Esophagus muscularis mucosa (tissue), 4 donors: ENCODE measurements around the gene AHCYL2. TPM values are rescaled to one million over a fixed set of nuclear protein-coding genes. Genes with fewer than 3 reads are reported as not detected.
A peak's percentile ranks its signal among the peaks of the same experiment; 100 is the strongest.

ENCODE experiments used
- DNase-seq: peaks from one replicate; pipeline ENCODE4 v3.0.0-alpha.2; 2017; ENCODE audit errors: extremely low spot score
- H3K27ac ChIP-seq, 4 donors: fragments of 200-600 bp; sonication (generic); replicated peaks in 1 of 4; 1 replicate in 3 of 4; 2 replicates in 1 of 4; pipeline ENCODE4 v1.5.1; 2016 to 2019; ENCODE audit warnings: mild to moderate bottlenecking in 1 of 4
- H3K27me3 ChIP-seq, 4 donors: fragments of 200-600 bp; sonication (generic); one replicate each; pipeline versions ENCODE4 v1.5.1 to v1.6.0; 2016 to 2019
- H3K36me3 ChIP-seq, 4 donors: fragments of 200-600 bp; sonication (generic); one replicate each; pipeline ENCODE4 v1.5.1; 2016 to 2019
- H3K4me1 ChIP-seq, 4 donors: fragments of 200-600 bp; sonication (generic); one replicate each; pipeline ENCODE4 v1.5.1; 2016 to 2019
- H3K4me3 ChIP-seq, 4 donors: fragments of 200-600 bp; sonication (generic); 1 replicate in 2 of 4; 2 replicates in 2 of 4; pipeline ENCODE4 v1.5.1; 2016 to 2019; ENCODE audit warnings: mild to moderate bottlenecking in 4 of 4, moderate library complexity in 1 of 4
- H3K9me3 ChIP-seq, 4 donors: fragments of 200-600 bp; sonication (generic); 1 replicate in 3 of 4; 2 replicates in 1 of 4; pipeline ENCODE4 v1.5.1; 2016 to 2019
- EP300 ChIP-seq: sonication (generic); formaldehyde crosslinking; IDR thresholded peaks from one replicate; pipeline ENCODE4 v1.6.1; 2017; ENCODE audit warnings: antibody characterized with exemption
- POLR2A ChIP-seq: fragments of 450-650 bp; IDR thresholded peaks from one replicate; pipeline ENCODE4 v1.6.1; 2017; ENCODE audit warnings: antibody characterized with exemption, moderate library complexity, mild to moderate bottlenecking, low read depth
- POLR2AphosphoS5 ChIP-seq, 2 donors: sonication (generic); formaldehyde crosslinking; IDR thresholded peaks; one replicate each; pipeline ENCODE4 v1.6.1; 2017; ENCODE audit warnings: antibody characterized with exemption in 2 of 2
- WGBS: methylation state at CpG from one replicate; pipeline ENCODE4 v1.1.5; 2018; 5-methylcytosine and 5-hydroxymethylcytosine counted together
- intact Hi-C: fragments of 100-400 bp; cut with DNase I; formaldehyde crosslinking; loops from one replicate; pipeline ENCODE4 v1.15.1; 2023
- total RNA-seq, 4 donors: library from RNA; depleted of rRNA; stranded (reverse); fragments of >200 nt; gene quantifications; one replicate each; pipeline versions ENCODE4 v1.1.0 to v1.2.1, GENCODE V29; 2016
- TF ChIP-seq, protein P1 (sequence below), 3 experiments: fragments of 200-600 bp in 2 of 3; fragments of 450-650 bp in 1 of 3; sonication (generic) in 2 of 3; IDR thresholded peaks; one replicate each; pipeline ENCODE4 v1.5.1; 2017 to 2019; ENCODE audit warnings: antibody characterized with exemption in 3 of 3, mild to moderate bottlenecking in 2 of 3, moderate library complexity in 1 of 3

AHCYL2 gene
- total RNA-seq, 4 donors from 2014 or later: 9.7 to 14.2 (median 11.9) TPM

DNA sequence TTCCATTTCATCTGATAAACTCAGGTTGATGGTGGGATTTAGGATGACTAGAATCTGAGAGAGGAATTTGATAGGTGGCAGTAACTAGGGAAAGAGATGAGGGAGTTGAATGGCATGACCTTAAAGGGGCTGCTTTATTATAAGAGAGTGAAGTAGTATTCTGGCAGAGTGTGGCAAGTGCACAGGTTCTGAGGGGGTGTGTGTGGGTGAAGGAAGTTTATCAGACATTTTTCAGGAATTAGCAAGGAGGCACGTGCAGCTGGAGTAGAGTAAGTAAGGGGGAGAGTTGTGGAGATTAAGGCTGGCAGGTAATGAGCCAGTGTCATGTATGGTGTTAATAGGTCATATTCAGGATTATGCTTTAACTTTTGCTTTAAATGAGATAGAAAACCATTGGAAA lies 40.5 kb downstream of the AHCYL2 start:
- 72% methylated on average over 1 of the region's 1 CpG for WGBS
- intact Hi-C loops: no loop called here
- no peak overlapping the region for H3K4me3 ChIP-seq
- DNase-seq: no peak
- H3K9me3 ChIP-seq: no peaks in the 10 kb centered on the region
- TF ChIP-seq POLR2AphosphoS5 (IDR thresholded peaks at IDR 0.05) (no peak), POLR2A (no peak), EP300 (no peak)
- TF ChIP-seq, protein P1, sequence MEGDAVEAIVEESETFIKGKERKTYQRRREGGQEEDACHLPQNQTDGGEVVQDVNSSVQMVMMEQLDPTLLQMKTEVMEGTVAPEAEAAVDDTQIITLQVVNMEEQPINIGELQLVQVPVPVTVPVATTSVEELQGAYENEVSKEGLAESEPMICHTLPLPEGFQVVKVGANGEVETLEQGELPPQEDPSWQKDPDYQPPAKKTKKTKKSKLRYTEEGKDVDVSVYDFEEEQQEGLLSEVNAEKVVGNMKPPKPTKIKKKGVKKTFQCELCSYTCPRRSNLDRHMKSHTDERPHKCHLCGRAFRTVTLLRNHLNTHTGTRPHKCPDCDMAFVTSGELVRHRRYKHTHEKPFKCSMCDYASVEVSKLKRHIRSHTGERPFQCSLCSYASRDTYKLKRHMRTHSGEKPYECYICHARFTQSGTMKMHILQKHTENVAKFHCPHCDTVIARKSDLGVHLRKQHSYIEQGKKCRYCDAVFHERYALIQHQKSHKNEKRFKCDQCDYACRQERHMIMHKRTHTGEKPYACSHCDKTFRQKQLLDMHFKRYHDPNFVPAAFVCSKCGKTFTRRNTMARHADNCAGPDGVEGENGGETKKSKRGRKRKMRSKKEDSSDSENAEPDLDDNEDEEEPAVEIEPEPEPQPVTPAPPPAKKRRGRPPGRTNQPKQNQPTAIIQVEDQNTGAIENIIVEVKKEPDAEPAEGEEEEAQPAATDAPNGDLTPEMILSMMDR (IDR thresholded peaks at IDR 0.05): no peak
- no peaks in the 10 kb centered on the region for H3K36me3 ChIP-seq
- H3K27ac ChIP-seq: no peak overlapping the region
- no peaks in the 10 kb centered on the region for H3K4me1 ChIP-seq
- H3K27me3 ChIP-seq: no peaks in the 10 kb centered on the region

DNA sequence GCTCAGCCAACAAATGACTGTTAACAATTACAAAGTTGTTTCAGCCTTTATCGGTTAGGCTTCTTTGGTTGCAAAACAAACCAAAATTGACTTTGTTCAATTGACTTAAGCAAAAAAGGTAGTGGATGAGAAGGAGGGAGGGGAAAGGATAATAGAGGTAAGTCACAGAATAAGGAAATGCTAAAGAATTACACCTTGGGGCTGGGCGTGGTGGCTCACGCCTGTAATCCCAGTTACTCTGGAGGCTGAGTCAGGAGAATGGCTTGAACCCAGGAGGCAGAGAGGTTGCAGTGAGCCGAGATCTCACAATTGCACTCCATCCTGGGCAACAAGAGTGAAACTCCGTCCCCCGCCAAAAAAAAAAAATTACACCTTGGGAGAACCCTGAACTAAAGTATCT lies 41.4 kb downstream of the AHCYL2 start:
- no peak for DNase-seq
- H3K27me3 ChIP-seq: no peaks in the 10 kb centered on the region
- 92% methylated on average over 6 of the region's 6 CpGs for WGBS

DNA sequence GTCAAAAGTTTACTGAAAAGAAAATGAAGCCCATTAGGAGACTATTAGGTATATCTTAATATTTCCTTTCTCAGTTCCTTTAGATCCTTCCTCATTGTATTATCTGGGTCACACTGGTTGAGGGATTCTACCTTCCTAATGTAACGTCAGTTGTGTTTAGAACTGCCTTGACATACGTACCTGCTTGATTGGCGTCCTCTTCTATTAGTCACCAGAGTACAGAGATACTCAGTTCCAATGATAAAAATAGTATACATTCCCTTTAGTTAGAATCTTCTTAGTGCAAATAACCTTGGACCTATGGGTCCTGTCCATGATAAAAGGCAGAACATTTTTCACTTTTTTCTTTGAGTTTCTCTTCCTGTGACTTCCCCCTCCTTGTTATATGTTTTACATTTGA lies 45.2 kb downstream of the AHCYL2 start:
- H3K36me3 ChIP-seq: peaks cover 0 to 7% (median 0%) of the 10 kb centered on the region in 4 donors
- no peak overlapping the region for H3K4me3 ChIP-seq
- H3K9me3 ChIP-seq: peaks cover 0 to 6% (median 0%) of the 10 kb centered on the region in 4 donors
- no peak for TF ChIP-seq EP300
- TF ChIP-seq, protein P1 (IDR thresholded peaks at IDR 0.05): no peak
- no peak for TF ChIP-seq POLR2A
- no peak for TF ChIP-seq POLR2AphosphoS5 (IDR thresholded peaks at IDR 0.05)
- no peaks in the 10 kb centered on the region for H3K4me1 ChIP-seq
- 92% methylated on average over 3 of the region's 3 CpGs for WGBS
- H3K27ac ChIP-seq: no peak overlapping the region
- no peak for DNase-seq
- H3K27me3 ChIP-seq: no peaks in the 10 kb centered on the region
- intact Hi-C loops: no loop called here

More for the DNA sequence above, 41.4 kb downstream of the AHCYL2 start:
- Histone ChIP-seq H3K36me3 (no peaks in the 10 kb centered on the region), H3K4me1 (no peaks in the 10 kb centered on the region), H3K9me3 (no peaks in the 10 kb centered on the region), H3K4me3 (no peak overlapping the region), H3K27ac (no peak overlapping the region)
- intact Hi-C loops: no loop called here
- TF ChIP-seq, protein P1 (IDR thresholded peaks at IDR 0.05): no peak
- TF ChIP-seq EP300 (no peak), POLR2A (no peak), POLR2AphosphoS5 (IDR thresholded peaks at IDR 0.05) (no peak)

DNA sequence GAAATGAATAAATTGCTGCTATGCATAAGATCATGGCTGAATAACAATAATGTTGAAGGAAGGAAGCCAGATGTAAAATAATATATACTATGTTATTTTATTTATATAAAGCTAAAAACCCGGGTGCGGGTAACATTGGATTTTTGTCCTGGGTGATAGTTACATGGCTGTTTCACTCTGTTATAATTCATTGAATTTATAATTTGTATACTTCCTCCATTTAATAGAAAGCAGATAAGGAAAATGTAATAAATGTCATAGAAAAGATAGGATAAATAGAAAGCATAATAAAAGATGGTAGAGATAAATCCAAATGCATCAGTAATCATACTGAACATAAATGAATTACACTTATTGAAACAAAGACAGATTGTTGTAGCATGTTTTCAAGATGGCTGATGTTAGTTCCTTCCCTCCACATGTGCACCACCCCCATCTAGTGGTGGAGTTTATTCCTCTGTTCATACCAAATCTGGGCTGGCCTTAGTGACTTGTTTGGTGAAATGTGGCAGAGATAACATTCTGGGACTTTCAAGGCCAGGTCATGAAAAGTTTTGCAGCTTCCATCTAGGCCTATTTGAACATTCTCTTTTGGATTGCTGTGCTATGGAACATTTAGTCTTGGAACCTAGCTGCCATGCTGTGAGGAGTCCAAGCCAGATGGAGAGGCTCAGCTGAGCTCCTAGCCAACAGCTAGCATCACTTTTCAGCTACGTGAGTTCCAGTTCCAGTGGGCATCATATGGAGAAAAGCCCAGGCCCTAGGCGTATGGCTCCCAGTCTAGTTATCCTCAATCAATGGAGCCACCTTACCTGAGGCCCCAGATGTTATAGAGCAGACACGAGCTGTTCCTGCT lies 46.9 kb downstream of the AHCYL2 start:
- H3K9me3 ChIP-seq: peaks cover 0 to 6% (median 0%) of the 10 kb centered on the region in 4 donors
- intact Hi-C loops: loop anchor here (1.0 kb wide), 1 partner anchor 53 kb away; no protein-coding TSS in a partner anchor
- H3K27ac ChIP-seq: no peak overlapping the region
- H3K36me3 ChIP-seq: peaks cover 0 to 7% (median 0%) of the 10 kb centered on the region in 4 donors
- DNase-seq: no peak
- H3K4me1 ChIP-seq: no peaks in the 10 kb centered on the region
- 78% methylated on average over 5 of the region's 5 CpGs for WGBS
- no peaks in the 10 kb centered on the region for H3K27me3 ChIP-seq
- TF ChIP-seq, protein P1 (IDR thresholded peaks at IDR 0.05): peak; percentile 57 to 70 (median 59)
- TF ChIP-seq POLR2A (no peak), POLR2AphosphoS5 (IDR thresholded peaks at IDR 0.05) (no peak)
- H3K4me3 ChIP-seq: no peak overlapping the region
